Measurements from ENCODE around the gene TMEM87A. TPM values are rescaled to one million over a fixed set of nuclear protein-coding genes. Genes with fewer than 3 reads are reported as not detected.
"Not testable (repeated sequence)": the region's sequence is repeated elsewhere in the genome, so short reads cannot be mapped to it uniquely, and the experiment has no call there.

The TMEM87A gene
- total RNA-seq (2014; rRNA removed; shearing (Covaris generic)) = 67.1 and 73.4 TPM in 2 replicates
- polyA plus RNA-seq (2014; cell fraction: nucleus; rRNA removed) = 33.9 and 57.8 TPM in 2 replicates

GRCh38 chr15:42272939-42273899, at the start of gene TMEM87A, which contains the start of gene GANC:
Gene TMEM87A, minus strand, starts transcription at chr15:42273433. Its CDS starts 35 bp downstream, at chr15:42273398.
Gene GANC, plus strand, starts transcription at chr15:42273201. Its CDS starts 1,281 bp downstream, at chr15:42274482.
- DNase-seq (ENCODE audit: extremely low read depth, low read depth) = peak; percentile 98

- DNase-seq (ENCODE audit: extremely low read depth, low read depth) = no peak
Measured at GRCh38 chr15:42319206-42319605, 46.0 kb upstream of the TMEM87A start.

- DNase-seq (ENCODE audit: extremely low read depth, low read depth) = not testable (repeated sequence)
Measured at GRCh38 chr15:42316282-42316805, 43.1 kb upstream of the TMEM87A start.

GRCh38 chr15:42315521-42315920, 42.3 kb upstream of the TMEM87A start:
- DNase-seq (ENCODE audit: extremely low read depth, low read depth) = no peak

- no peak for DNase-seq (ENCODE audit: extremely low read depth, low read depth)
Measured at GRCh38 chr15:42314818-42315217, 41.6 kb upstream of the TMEM87A start.

GRCh38 chr15:42313463-42313862, 40.2 kb upstream of the TMEM87A start:
- DNase-seq (ENCODE audit: extremely low read depth, low read depth) = no peak

GRCh38 chr15:42306681-42307080, 33.4 kb upstream of the TMEM87A start:
- no peak for DNase-seq (ENCODE audit: extremely low read depth, low read depth)

- DNase-seq (ENCODE audit: extremely low read depth, low read depth) = not testable (repeated sequence)
Measured at GRCh38 chr15:42301004-42301403, 27.8 kb upstream of the TMEM87A start.

GRCh38 chr15:42289166-42289565, 15.9 kb upstream of the TMEM87A start:
- DNase-seq (ENCODE audit: extremely low read depth, low read depth) = no peak

GRCh38 chr15:42287931-42288330, 14.7 kb upstream of the TMEM87A start:
- DNase-seq (ENCODE audit: extremely low read depth, low read depth) = no peak

GRCh38 chr15:42286445-42287029, 13.3 kb upstream of the TMEM87A start:
- no peak for DNase-seq (ENCODE audit: extremely low read depth, low read depth)

- no peak for DNase-seq (ENCODE audit: extremely low read depth, low read depth)
Measured at GRCh38 chr15:42285034-42285433, 11.8 kb upstream of the TMEM87A start.

- DNase-seq (ENCODE audit: extremely low read depth, low read depth) = no peak
Measured at GRCh38 chr15:42284551-42284950, 11.3 kb upstream of the TMEM87A start.

- DNase-seq (ENCODE audit: extremely low read depth, low read depth) = no peak
Measured at GRCh38 chr15:42283671-42284070, 10.4 kb upstream of the TMEM87A start.

- DNase-seq (ENCODE audit: extremely low read depth, low read depth) = no peak
Measured at GRCh38 chr15:42282926-42283325, 9.7 kb upstream of the TMEM87A start.

GRCh38 chr15:42282344-42282743, 9.1 kb upstream of the TMEM87A start:
- DNase-seq (ENCODE audit: extremely low read depth, low read depth) = no peak

- no peak for DNase-seq (ENCODE audit: extremely low read depth, low read depth)
Measured at GRCh38 chr15:42279234-42279723, 6.0 kb upstream of the TMEM87A start.

GRCh38 chr15:42276762-42277161, 3.5 kb upstream of the TMEM87A start:
- DNase-seq (ENCODE audit: extremely low read depth, low read depth) = no peak

- no peak for DNase-seq (ENCODE audit: extremely low read depth, low read depth)
Measured at GRCh38 chr15:42275780-42276391, 2.7 kb upstream of the TMEM87A start.

- no peak for DNase-seq (ENCODE audit: extremely low read depth, low read depth)
Measured at GRCh38 chr15:42274702-42274989, 1.4 kb upstream of the TMEM87A start.

Data from NCI-H460 (cell line).